HK-2 (cell line): Measurements from ENCODE around the gene SCUBE3.

ENCODE experiments used
- DNase-seq: peaks from one replicate; pipeline ENCODE4 v3.0.0-alpha.2; 2018; ENCODE audit not compliant: unreplicated experiment

The SCUBE3 gene

GRCh38 chr6:35181933-35182612, 31.7 kb upstream of the SCUBE3 start:
- DNase-seq = peak; percentile 20

DNA sequence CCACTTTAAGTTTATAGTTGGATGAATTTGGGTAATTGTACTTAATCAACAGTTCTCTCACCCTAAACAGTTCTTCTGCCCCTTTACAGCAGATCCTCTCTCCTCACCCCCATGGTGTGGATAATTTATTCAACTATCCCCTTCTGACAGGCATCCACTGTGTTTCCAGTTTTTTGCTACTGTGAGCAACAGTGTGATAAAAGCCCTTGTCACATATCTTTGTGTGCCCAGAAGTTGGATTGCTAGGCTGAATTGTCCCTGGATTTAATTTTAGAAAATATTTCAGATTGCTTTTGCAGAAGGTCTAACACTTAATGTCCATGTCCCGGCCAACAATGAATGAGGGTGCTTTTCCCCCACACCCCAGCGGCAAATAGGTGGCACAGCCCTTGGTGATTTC, 30.5 kb upstream of the SCUBE3 start:
- no peak for DNase-seq

- no peak for DNase-seq
These were observed 29.8 kb upstream of the SCUBE3 start for GRCh38 chr6:35183935-35184334.

- no peak for DNase-seq
These were observed 29.0 kb upstream of the SCUBE3 start for GRCh38 chr6:35184580-35185301.

DNA sequence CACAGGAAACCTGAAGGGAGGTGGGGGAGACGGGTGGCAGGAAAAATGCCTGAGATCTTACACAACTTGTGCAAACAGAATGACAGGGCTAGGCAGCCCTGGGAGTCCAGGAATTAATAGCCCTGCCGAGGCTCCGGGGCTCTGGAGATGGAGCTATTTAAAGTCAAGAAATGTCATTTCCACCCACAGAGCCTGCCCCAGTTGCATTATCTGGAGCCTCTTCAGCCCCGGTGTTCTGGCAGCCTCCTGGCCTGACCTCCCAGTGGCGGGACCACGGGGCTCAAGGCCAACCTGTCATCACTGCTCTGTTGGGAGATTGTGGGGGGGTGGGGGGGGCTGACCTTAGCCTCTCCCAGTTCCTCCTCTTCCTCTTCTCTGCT, 28.5 kb upstream of the SCUBE3 start:
- peak; percentile 10 for DNase-seq

- DNase-seq = no peak
These were observed 27.8 kb upstream of the SCUBE3 start for GRCh38 chr6:35185971-35186370.

DNA sequence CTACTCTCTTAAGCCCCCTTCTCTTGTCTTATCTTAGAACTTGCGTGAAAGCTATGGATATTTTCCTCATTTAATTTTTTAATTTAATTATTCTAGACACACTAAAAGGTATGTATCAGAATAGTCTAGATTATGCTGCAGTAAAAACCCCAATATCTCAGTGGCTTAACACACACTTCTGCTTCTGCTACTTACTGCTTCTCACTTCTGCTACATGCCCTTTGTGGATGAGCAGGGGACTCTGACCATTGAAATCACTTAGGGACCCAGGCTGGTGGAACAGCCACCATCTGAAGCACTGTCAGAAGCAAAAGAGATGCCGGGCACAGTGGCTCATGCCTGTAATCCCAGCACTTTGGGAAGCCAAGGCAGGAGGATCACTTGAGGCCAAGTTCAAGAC, 27.2 kb upstream of the SCUBE3 start:
- no peak for DNase-seq

GRCh38 chr6:35188886-35189285, 24.9 kb upstream of the SCUBE3 start:
- DNase-seq = no peak

GRCh38 chr6:35190306-35190705, 23.4 kb upstream of the SCUBE3 start:
- no peak for DNase-seq

DNA sequence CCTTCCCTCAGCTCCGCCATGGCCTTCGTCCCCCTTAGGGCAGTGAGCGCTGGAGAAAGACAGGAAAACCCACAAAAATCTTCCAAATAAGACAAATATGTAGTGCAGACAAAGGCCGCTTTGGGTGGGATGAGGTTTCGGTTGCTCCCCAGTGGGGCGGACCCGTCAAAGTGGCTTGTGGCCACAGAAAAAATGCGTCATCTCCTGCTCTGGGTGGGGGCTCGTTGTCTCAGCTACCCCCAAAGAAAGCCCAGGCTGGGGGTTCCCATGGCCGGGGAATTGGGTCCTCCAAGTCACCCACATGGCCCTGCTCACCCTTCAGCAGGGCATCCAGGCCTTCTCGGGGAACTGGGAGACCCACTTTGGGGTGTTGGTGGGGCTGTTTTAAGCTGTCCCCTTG, 21.9 kb upstream of the SCUBE3 start:
- DNase-seq = no peak

- no peak for DNase-seq
These were observed 21.4 kb upstream of the SCUBE3 start for GRCh38 chr6:35192301-35192860.

- DNase-seq = no peak
These were observed 19.4 kb upstream of the SCUBE3 start for GRCh38 chr6:35194390-35194789.

DNA sequence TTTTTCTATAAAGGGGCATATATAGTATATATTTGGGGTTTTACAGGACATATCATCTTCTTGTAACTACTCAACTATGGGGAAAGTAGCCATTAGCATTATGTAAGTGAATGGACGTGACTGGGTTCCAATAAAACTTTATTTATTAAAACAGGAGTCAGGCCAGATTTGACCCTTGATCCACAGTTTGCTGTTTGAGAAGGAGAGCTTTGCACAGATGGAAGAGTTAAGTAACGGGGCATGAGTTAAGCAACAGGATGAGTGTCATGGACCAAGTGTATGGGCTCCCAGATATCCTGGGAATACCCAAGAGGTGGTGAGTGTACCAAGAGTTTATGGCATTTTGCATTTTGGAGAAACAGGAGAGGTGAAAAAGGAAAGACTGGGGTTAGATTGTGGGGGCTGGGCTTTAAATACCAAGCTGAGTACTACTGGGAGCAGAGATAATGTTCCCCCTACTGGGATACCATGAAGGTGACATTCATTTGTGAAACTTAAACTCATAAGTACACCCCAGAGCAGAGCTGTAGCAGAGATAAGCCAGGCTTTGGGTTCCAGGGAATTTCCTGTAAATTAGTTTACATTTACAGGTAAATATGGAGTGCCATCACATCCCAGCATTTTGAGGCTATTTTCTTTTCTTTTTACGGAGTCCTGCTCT, 18.5 kb upstream of the SCUBE3 start:
- no peak for DNase-seq

GRCh38 chr6:35197196-35197595, 16.6 kb upstream of the SCUBE3 start:
- DNase-seq = no peak

DNA sequence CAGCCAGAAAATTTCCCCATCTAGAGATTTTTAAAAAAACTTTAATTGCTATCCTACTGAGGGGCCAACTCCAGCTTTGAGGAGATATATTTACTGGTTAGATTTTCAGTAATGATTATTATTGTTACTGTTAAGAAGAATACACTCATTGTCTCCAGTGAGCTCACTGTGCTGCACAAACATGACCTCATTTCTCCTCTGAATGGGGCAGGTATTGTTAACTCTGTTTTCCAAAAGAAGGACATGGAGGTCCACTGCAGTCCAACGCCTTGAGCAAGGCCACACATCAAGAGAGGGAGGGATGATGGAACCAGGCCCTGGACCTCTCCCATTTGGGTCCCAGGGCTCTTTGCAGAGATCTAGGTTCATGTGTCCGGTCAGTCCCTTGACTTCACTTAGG, 13.9 kb upstream of the SCUBE3 start:
- DNase-seq = no peak

DNA sequence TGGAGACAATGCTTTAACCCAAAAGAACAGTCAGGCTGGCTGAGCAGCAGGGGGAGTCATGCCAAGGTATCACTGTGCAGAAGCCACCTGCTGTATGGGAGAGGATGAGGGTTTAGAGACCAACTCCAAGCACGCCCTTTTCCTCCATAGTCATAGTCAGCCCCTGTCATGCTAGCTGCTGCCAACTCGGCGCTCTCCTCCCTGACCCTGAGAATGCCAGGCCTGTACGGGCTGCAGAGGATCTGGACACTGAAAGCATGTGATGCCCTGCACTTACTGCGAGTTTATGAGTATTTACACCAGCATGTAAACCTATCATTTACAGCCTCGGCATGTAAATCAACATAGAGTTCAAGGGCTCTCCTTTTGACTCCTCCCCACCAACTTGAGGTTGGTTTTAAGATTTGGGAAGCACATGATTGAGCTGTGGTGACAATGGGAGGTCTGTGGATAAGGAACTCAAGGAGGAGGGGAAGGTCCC, 11.7 kb upstream of the SCUBE3 start:
- no peak for DNase-seq

- DNase-seq = no peak
These were observed 10.5 kb upstream of the SCUBE3 start for GRCh38 chr6:35203152-35203670.

DNA sequence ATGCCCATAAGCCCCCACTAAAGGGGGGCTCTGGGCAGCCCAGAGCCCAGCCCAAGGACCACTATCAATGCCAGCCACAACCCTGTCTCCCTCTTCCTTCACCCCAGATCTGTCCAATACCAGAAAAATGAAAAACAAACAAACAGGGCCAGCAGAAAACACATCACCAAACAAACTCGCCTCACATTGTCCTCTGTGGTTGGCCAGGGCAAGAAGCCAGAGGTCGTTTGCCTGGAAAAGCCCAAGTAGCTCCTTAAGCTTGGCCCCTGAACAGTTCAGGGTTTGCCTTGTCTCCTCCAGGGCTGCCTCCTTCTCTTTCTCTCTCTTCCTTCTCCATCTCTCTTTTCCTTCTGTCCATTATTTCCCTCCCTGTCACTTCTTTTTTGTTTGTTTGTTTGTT, 10.1 kb upstream of the SCUBE3 start:
- no peak for DNase-seq

DNA sequence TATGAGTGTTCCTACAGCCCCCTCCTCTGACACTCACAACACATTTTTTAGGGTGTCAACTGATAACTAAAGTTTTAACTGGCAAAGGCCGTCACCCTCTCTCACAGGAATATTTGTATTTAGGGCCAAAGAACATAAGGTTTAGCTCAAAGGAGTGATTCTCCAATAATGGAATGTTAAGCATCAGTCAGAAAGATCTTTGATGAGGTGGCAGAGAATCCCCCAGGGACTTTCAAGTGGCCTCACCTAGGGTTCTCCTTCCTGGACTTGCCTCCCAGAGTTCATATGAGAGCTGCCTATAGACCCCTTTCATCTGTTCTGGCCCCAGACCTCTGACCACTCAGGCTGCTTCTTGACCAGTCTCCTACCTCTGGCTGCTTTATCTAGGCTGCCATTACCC, 7.4 kb upstream of the SCUBE3 start:
- DNase-seq = no peak

DNA sequence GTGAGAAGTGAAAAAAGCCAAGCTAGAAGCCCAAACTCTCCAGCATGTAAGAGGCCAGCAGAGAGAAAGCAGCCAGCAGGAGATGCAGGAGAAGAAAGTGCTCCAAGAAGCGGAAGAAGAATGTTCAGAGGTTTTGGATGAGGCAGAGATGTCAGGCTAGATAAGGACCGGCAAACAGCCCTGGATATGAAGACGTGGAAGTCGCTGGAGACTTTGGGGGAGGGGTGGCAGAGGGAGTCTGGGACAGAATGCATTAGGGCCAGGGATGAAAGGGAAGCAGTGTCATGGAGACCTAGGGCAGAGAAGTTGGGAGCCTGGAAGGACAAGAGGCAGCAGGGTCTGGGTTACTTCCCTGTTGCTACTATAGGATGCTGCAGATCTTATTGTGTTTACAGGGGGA, 5.3 kb upstream of the SCUBE3 start:
- DNase-seq = no peak

- no peak for DNase-seq
These were observed 4.7 kb upstream of the SCUBE3 start for GRCh38 chr6:35209081-35209480.

GRCh38 chr6:35209622-35210247, 4.0 kb upstream of the SCUBE3 start:
- DNase-seq = no peak
